OCI-M1 (cell line): ENCODE data around the gene PARVB.

Experiments
- DNase-seq: peaks from one replicate; lab custom pipeline; 2025; lab: John Stamatoyannopoulos, UW

The PARVB gene

GRCh38 chr22:44024288-44024921 lies at the start of gene PARVB:
TSS of gene PARVB (plus strand) at chr22:44024302. CDS start at chr22:44024340, 38 bp downstream.
- peak; percentile 42 for DNase-seq

GRCh38 chr22:43975041-43975440 lies 49.1 kb upstream of the PARVB start:
- no peak for DNase-seq

GRCh38 chr22:43976861-43977795 lies 47.0 kb upstream of the PARVB start:
- no peak for DNase-seq

- no peak for DNase-seq
Measured at GRCh38 chr22:43978558-43978957, 45.5 kb upstream of the PARVB start.

- no peak for DNase-seq
Measured at GRCh38 chr22:43980579-43980978, 43.5 kb upstream of the PARVB start.

- no peak for DNase-seq
Measured at GRCh38 chr22:43980996-43981395, 43.1 kb upstream of the PARVB start.

GRCh38 chr22:43983808-43984207 lies 40.3 kb upstream of the PARVB start:
- no peak for DNase-seq

GRCh38 chr22:43985532-43985931 lies 38.6 kb upstream of the PARVB start:
- no peak for DNase-seq

GRCh38 chr22:43988116-43988820 lies 35.8 kb upstream of the PARVB start:
- DNase-seq = no peak

GRCh38 chr22:43988960-43989359 lies 35.1 kb upstream of the PARVB start:
- DNase-seq = no peak

GRCh38 chr22:43990044-43990443 lies 34.1 kb upstream of the PARVB start:
- DNase-seq = no peak

- DNase-seq = no peak
Measured at GRCh38 chr22:43991316-43992020, 32.6 kb upstream of the PARVB start.

GRCh38 chr22:43992331-43992821 lies 31.7 kb upstream of the PARVB start:
- no peak for DNase-seq

- peak; percentile 64 for DNase-seq
Measured at GRCh38 chr22:43993072-43993760, 30.9 kb upstream of the PARVB start.

- DNase-seq = no peak
Measured at GRCh38 chr22:43994006-43994405, 30.1 kb upstream of the PARVB start.

GRCh38 chr22:43994416-43994815 lies 29.7 kb upstream of the PARVB start:
- no peak for DNase-seq

- no peak for DNase-seq
Measured at GRCh38 chr22:43995057-43995685, 28.9 kb upstream of the PARVB start.

GRCh38 chr22:43995798-43996169 lies 28.3 kb upstream of the PARVB start:
- DNase-seq = no peak

GRCh38 chr22:43996170-43996980 lies 27.7 kb upstream of the PARVB start:
- DNase-seq = no peak

- DNase-seq = no peak
Measured at GRCh38 chr22:43996981-43997265, 27.2 kb upstream of the PARVB start.
